PFSK-1 (cell line): ENCODE measurements around the gene ZNF212.

Source experiments
- POLR2AphosphoS5 ChIP-seq: IDR thresholded peaks from 2 replicates; pipeline ENCODE4 v1.6.1; 2012; ENCODE audit warnings: low read depth, mild to moderate bottlenecking, control low read depth, low read length, moderate library complexity
- REST ChIP-seq, 2 experiments: IDR thresholded peaks; 2 replicates each; pipeline versions ENCODE4 v1.6.1 to v1.8.0; 2011 to 2012; ENCODE audit warnings: low read depth in 2 of 2, low read length in 2 of 2, control low read depth in 1 of 2, inconsistent platforms in 1 of 2, mild to moderate bottlenecking in 1 of 2, moderate library complexity in 1 of 2; ENCODE audit not compliant: insufficient read depth in 1 of 2
- TAF1 ChIP-seq: IDR thresholded peaks from 2 replicates; pipeline ENCODE4 v1.6.1; 2012; ENCODE audit warnings: low read length, control low read depth, borderline replicate concordance; ENCODE audit not compliant: insufficient read depth

DNA sequence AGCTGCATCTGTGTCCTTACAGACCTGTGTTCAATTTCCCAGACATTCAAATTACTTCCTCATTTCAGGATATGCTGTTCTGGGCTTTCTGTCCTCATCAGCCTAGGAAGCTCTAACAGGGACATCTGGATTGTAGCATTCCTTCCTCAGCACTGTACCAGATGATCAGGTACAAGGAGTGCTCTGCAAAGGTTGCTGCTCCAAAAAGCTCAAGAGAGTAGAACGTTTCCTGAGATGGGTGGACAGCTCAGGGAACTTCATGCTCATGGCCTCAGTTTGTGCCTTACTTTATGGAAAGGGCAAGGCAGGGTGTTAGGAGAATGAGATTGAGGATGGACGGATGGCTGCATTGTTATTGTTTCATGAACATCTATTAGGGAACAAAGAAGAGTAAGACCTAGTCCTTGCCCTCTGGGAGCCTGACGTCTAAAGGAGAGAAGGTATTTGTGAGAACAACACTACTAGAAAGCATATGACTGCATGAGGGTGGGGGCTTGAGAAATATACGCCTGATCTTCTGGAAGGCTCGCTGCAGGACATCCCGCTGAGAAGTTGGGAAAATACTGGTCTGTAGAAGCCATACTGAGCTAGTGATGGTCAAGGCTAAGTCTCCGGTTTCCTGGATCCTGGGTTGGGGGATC lies 10.5 kb upstream of the ZNF212 start:
- TF ChIP-seq TAF1 (no peak), REST (IDR thresholded peaks at IDR 0.05; ENCODE audit: insufficient read depth in 1 of 2, low read depth in 2 of 2, low read length in 2 of 2) (no peak), POLR2AphosphoS5 (no peak; the same call in 1 of the 2 replicates)
